ENCODE data around the gene LHFPL3. TPM values are rescaled to one million over a fixed set of nuclear protein-coding genes. Genes with fewer than 3 reads are reported as not detected.

Gene LHFPL3
- polyA plus RNA-seq, 1 donor from 2014 or later, result 5.6 TPM

DNA sequence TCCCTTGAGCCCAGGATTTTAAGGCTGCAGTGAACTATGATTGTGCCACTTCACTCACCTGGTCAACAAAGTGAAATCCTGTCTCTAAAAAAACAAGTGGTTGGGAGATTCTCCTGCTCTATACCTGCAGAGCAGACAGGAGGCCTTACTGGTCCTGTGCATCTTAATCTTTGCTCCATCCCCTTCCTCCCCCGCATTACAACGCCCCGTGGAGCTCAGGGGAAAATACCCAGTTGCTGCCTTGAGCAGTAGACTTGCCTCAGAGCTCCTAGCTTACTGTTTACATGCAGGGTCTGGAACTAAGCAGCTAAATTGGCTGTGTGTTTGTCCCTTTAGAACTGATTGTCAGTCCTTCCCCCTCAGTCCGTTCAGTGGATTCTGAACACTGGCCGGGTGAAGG, 561.8 kb downstream of the LHFPL3 start:
- Histone ChIP-seq H3K36me3 (ENCODE audit: insufficient read depth, low read length) (no peaks in the 10 kb centered on the region), H3K4me2 (ENCODE audit: low read length) (no peak overlapping the region), H4K20me1 (ENCODE audit: insufficient read depth) (no peaks in the 10 kb centered on the region), H3K27ac (ENCODE audit: low read length) (no peak overlapping the region), H3K79me2 (replicated peaks; ENCODE audit: insufficient read depth, low read length) (no peaks in the 10 kb centered on the region), H3K9me3 (ENCODE audit: low read length) (no peaks in the 10 kb centered on the region), H3K4me3 (ENCODE audit: low read length) (no peak overlapping the region), H3F3A (ENCODE audit: insufficient read depth, low read length, poor library complexity, severe bottlenecking) (no peaks in the 10 kb centered on the region), H3K9me2 (ENCODE audit: insufficient read depth, low read length) (no peaks in the 10 kb centered on the region), H3K9ac (ENCODE audit: low read length) (no peak overlapping the region), H3K27me3 (ENCODE audit: insufficient read depth, low read depth, low read length) (no peaks in the 10 kb centered on the region), H2AFZ (ENCODE audit: low read depth, low read length) (no peak overlapping the region)
- TF ChIP-seq, protein P1, sequence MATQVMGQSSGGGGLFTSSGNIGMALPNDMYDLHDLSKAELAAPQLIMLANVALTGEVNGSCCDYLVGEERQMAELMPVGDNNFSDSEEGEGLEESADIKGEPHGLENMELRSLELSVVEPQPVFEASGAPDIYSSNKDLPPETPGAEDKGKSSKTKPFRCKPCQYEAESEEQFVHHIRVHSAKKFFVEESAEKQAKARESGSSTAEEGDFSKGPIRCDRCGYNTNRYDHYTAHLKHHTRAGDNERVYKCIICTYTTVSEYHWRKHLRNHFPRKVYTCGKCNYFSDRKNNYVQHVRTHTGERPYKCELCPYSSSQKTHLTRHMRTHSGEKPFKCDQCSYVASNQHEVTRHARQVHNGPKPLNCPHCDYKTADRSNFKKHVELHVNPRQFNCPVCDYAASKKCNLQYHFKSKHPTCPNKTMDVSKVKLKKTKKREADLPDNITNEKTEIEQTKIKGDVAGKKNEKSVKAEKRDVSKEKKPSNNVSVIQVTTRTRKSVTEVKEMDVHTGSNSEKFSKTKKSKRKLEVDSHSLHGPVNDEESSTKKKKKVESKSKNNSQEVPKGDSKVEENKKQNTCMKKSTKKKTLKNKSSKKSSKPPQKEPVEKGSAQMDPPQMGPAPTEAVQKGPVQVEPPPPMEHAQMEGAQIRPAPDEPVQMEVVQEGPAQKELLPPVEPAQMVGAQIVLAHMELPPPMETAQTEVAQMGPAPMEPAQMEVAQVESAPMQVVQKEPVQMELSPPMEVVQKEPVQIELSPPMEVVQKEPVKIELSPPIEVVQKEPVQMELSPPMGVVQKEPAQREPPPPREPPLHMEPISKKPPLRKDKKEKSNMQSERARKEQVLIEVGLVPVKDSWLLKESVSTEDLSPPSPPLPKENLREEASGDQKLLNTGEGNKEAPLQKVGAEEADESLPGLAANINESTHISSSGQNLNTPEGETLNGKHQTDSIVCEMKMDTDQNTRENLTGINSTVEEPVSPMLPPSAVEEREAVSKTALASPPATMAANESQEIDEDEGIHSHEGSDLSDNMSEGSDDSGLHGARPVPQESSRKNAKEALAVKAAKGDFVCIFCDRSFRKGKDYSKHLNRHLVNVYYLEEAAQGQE (IDR thresholded peaks at IDR 0.05; ENCODE audit: borderline replicate concordance), result no peak
- no peak for TF ChIP-seq EP300 (conservative IDR thresholded peaks at IDR 0.05; ENCODE audit: poor library complexity, severe bottlenecking)
- no peak for TF ChIP-seq RAD21 (conservative IDR thresholded peaks at IDR 0.05)
- no peak for TF ChIP-seq SMC3 (conservative IDR thresholded peaks at IDR 0.05; ENCODE audit: poor library complexity)
- TF ChIP-seq CTCF (IDR thresholded peaks at IDR 0.05; ENCODE audit: poor library complexity, severe bottlenecking), result no peak

DNA sequence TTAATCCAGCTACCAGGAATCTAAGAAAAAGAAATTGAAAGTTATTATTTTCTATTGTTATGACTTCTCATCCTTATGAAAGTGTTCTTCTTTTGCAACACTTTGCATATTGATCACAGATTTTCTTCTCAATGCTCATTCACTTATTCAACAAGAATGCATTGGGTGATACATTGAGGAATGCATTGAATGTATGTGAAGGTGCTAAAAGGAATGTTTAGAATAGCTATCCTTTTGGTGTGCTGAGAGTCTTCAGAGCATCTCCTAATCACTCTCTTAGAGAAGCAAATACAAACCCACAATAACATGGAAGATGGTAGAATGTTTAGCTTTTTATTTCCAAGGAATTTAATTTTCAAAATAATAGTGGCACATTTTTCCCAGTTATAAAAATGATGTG, 563.5 kb downstream of the LHFPL3 start:
- Histone ChIP-seq H3K9ac (ENCODE audit: low read length) (no peak overlapping the region), H3K79me2 (replicated peaks; ENCODE audit: insufficient read depth, low read length) (no peaks in the 10 kb centered on the region), H2AFZ (ENCODE audit: low read depth, low read length) (no peak overlapping the region), H3K36me3 (ENCODE audit: insufficient read depth, low read length) (no peaks in the 10 kb centered on the region), H3K4me3 (ENCODE audit: low read length) (no peak overlapping the region), H3K9me3 (ENCODE audit: low read length) (no peaks in the 10 kb centered on the region), H3K4me2 (ENCODE audit: low read length) (no peak overlapping the region), H3K27ac (ENCODE audit: low read length) (no peak overlapping the region), H3K9me2 (ENCODE audit: insufficient read depth, low read length) (no peaks in the 10 kb centered on the region), H4K20me1 (ENCODE audit: insufficient read depth) (no peaks in the 10 kb centered on the region), H3K27me3 (ENCODE audit: insufficient read depth, low read depth, low read length) (no peaks in the 10 kb centered on the region), H3F3A (ENCODE audit: insufficient read depth, low read length, poor library complexity, severe bottlenecking) (no peaks in the 10 kb centered on the region)
- no peak for TF ChIP-seq EZH2 (IDR thresholded peaks at IDR 0.05; ENCODE audit: borderline replicate concordance, insufficient read depth, low read length, poor library complexity, severe bottlenecking)
- TF ChIP-seq CTCF (IDR thresholded peaks at IDR 0.05; ENCODE audit: poor library complexity, severe bottlenecking), result no peak
- no peak for TF ChIP-seq TAF1 (IDR thresholded peaks at IDR 0.05; ENCODE audit: low read depth)
- no peak for TF ChIP-seq POLR2AphosphoS5 (IDR thresholded peaks at IDR 0.05)
- no peak for TF ChIP-seq EP300 (conservative IDR thresholded peaks at IDR 0.05; ENCODE audit: poor library complexity, severe bottlenecking)
- no peak for TF ChIP-seq RAD21 (conservative IDR thresholded peaks at IDR 0.05)
- TF ChIP-seq, protein P1 (IDR thresholded peaks at IDR 0.05; ENCODE audit: borderline replicate concordance), result no peak
